IMR-90 (cell line): ENCODE measurements around the gene ABCC8. TPM values are rescaled to one million over a fixed set of nuclear protein-coding genes. Genes with fewer than 3 reads are reported as not detected.

Experiments used
- ATAC-seq: fragments of 200-7000 bp; cut with Tn5 transposase; 2 replicates; pipeline ENCODE4 v1.9.1; 2020; ENCODE audit warnings: low read depth, mild to moderate bottlenecking, moderate library complexity
- BruUV-seq: library from RNA; stranded (reverse); fragments of 400-500 nt; replicated peaks from 2 replicates; lab custom pipeline; 2021; lab: Mats Ljungman, UMichigan
- CTCF ChIA-PET: fragments of 300-600 bp; formaldehyde crosslinking; extraction: SDS; loops from one replicate; lab custom pipeline; 2021; ENCODE audit warnings: antibody characterized with exemption; lab: Yijun Ruan, JAX
- POLR2A ChIA-PET: fragments of 300-600 bp; sonication (Branson Sonifier 250); formaldehyde crosslinking; loops from one replicate; lab custom pipeline; 2022; ENCODE audit warnings: antibody characterized with exemption; ENCODE audit not compliant: unreplicated experiment; lab: Charles Lee
- DNase-seq: peaks from one replicate; pipeline ENCODE4 v3.0.0; 2013
- H2AFZ ChIP-seq: replicated peaks from 2 replicates; pipeline ENCODE3; 2013; ENCODE audit warnings: low read length, mild to moderate bottlenecking; ENCODE audit not compliant: poor library complexity
- H2AK5ac ChIP-seq: 2 replicates; pipeline ENCODE4 v1.6.1; 2013; ENCODE audit warnings: low read depth, low read length, inconsistent platforms
- H2AK9ac ChIP-seq: replicated peaks from 2 replicates; pipeline ENCODE3; 2013; ENCODE audit warnings: mild to moderate bottlenecking, low read depth, low read length, moderate library complexity; ENCODE audit not compliant: poor library complexity
- H2BK120ac ChIP-seq: 2 replicates; pipeline ENCODE4 v1.6.1; 2013; ENCODE audit warnings: low read depth, low read length, inconsistent platforms
- H2BK15ac ChIP-seq: 3 replicates; pipeline ENCODE4 v1.6.1; 2013; ENCODE audit warnings: low read depth, low read length, inconsistent platforms
- H2BK20ac ChIP-seq: 2 replicates; pipeline ENCODE4 v1.6.1; 2013; ENCODE audit warnings: low read depth, mild to moderate bottlenecking, inconsistent platforms, low read length, moderate library complexity
- H2BK5ac ChIP-seq: 2 replicates; pipeline ENCODE4 v1.6.1; 2013; ENCODE audit warnings: mild to moderate bottlenecking, low read depth, low read length, inconsistent platforms; ENCODE audit not compliant: poor library complexity, severe bottlenecking
- H3K14ac ChIP-seq: replicated peaks from 2 replicates; pipeline ENCODE4 v1.6.1; 2013; ENCODE audit warnings: low read depth, low read length, inconsistent platforms
- H3K18ac ChIP-seq: 2 replicates; pipeline ENCODE4 v1.6.1; 2013; ENCODE audit warnings: low read depth, low read length, control low read depth
- H3K23ac ChIP-seq: 2 replicates; pipeline ENCODE4 v1.6.1; 2013; ENCODE audit warnings: low read depth, low read length, inconsistent platforms
- H3K27ac ChIP-seq: 2 replicates; pipeline ENCODE4 v1.5.1; 2013; ENCODE audit warnings: mild to moderate bottlenecking, control low read depth, low read length; ENCODE audit not compliant: insufficient read depth
- H3K27me3 ChIP-seq: 2 replicates; pipeline ENCODE4 v1.6.1; 2013; ENCODE audit warnings: low read length; ENCODE audit not compliant: control insufficient read depth, insufficient read depth
- H3K36me3 ChIP-seq: 2 replicates; pipeline ENCODE4 v1.6.1; 2013; ENCODE audit warnings: low read length, mixed read lengths; ENCODE audit not compliant: control insufficient read depth, insufficient read depth
- H3K4ac ChIP-seq: 2 replicates; pipeline ENCODE4 v1.6.1; 2013; ENCODE audit warnings: low read depth, low read length, inconsistent platforms
- H3K4me1 ChIP-seq: 2 replicates; pipeline ENCODE4 v1.6.1; 2013; ENCODE audit warnings: low read length, mixed read lengths; ENCODE audit not compliant: control insufficient read depth, insufficient read depth
- H3K4me2 ChIP-seq: 2 replicates; pipeline ENCODE4 v1.6.1; 2013; ENCODE audit warnings: low read depth, mild to moderate bottlenecking, control low read depth, low read length, moderate library complexity
- H3K4me3 ChIP-seq: 2 replicates; pipeline ENCODE4 v1.5.1; 2013; ENCODE audit warnings: low read depth, mild to moderate bottlenecking, control low read depth, low read length, moderate library complexity; ENCODE audit not compliant: insufficient read depth
- H3K56ac ChIP-seq: 2 replicates; pipeline ENCODE4 v1.6.1; 2013; ENCODE audit warnings: low read length, inconsistent platforms; ENCODE audit not compliant: insufficient read depth; ENCODE audit errors: extremely low read depth
- H3K79me1 ChIP-seq, 2 experiments: 2 replicates each; pipeline ENCODE4 v1.6.1; 2013; ENCODE audit warnings: low read length in 2 of 2, inconsistent platforms in 1 of 2, low read depth in 1 of 2
- H3K9ac ChIP-seq: 2 replicates; pipeline ENCODE4 v1.6.1; 2013; ENCODE audit warnings: low read depth, low read length, control low read depth
- H3K9me1 ChIP-seq: 2 replicates; pipeline ENCODE4 v1.6.1; 2013; ENCODE audit warnings: low read length, inconsistent platforms; ENCODE audit not compliant: insufficient read depth
- H3K9me3 ChIP-seq: 2 replicates; pipeline ENCODE4 v1.6.1; 2013; ENCODE audit warnings: low read length; ENCODE audit not compliant: control insufficient read depth, insufficient read depth
- H4K20me1 ChIP-seq: 2 replicates; pipeline ENCODE4 v1.6.1; 2013; ENCODE audit warnings: low read length, inconsistent platforms; ENCODE audit not compliant: insufficient read depth
- H4K5ac ChIP-seq: 2 replicates; pipeline ENCODE4 v1.6.1; 2013; ENCODE audit warnings: mild to moderate bottlenecking, low read depth, low read length, control low read depth
- H4K8ac ChIP-seq, 2 experiments: 2 replicates each; pipeline ENCODE4 v1.6.1; 2013; ENCODE audit warnings: low read depth in 2 of 2, low read length in 2 of 2, control low read depth in 1 of 2, inconsistent platforms in 1 of 2
- H4K91ac ChIP-seq: 2 replicates; pipeline ENCODE4 v1.6.1; 2013; ENCODE audit warnings: low read depth, low read length, inconsistent platforms; ENCODE audit not compliant: insufficient read depth
- BHLHE40 ChIP-seq: fragments of 150-350 bp; IDR thresholded peaks from 2 replicates; pipeline ENCODE4 v1.6.1; 2016; ENCODE audit warnings: mild to moderate bottlenecking, low read depth, low read length
- MAFK ChIP-seq: IDR thresholded peaks from 2 replicates; pipeline ENCODE4 v1.6.1; 2012; ENCODE audit warnings: low read depth, low read length, improper control_type of control experiment
- WGBS, 2 experiments: methylation state at CpG; one replicate each; pipeline versions ENCODE4 v1.1.5 to v1.1.7; 2013; ENCODE audit warnings: missing lambda C conversion rate in 2 of 2; ENCODE audit not compliant: insufficient read length in 1 of 2; ENCODE audit errors: extremely low coverage in 2 of 2; 5-methylcytosine and 5-hydroxymethylcytosine counted together
- dilution Hi-C: fragments of 300-500 bp; cut with HindIII; formaldehyde crosslinking; loops from one replicate; pipeline ENCODE4 v1.14.3; 2018; ENCODE audit warnings: low sequenced_read_pairs; ENCODE audit not compliant: unreplicated experiment
- in situ Hi-C: fragments of 300-500 bp; cut with MboI; formaldehyde crosslinking; loops from 3 replicates; pipeline ENCODE4 v1.14.3; 2019; ENCODE audit warnings: low sequenced_read_pairs, inconsistent platforms, mixed read lengths
- intact Hi-C: fragments of 100-400 bp; cut with micrococcal nuclease; formaldehyde crosslinking; loops from 2 replicates; pipeline ENCODE4 v1.10.0; 2022
- polyA plus RNA-seq, 3 experiments: library from polyadenylated mRNA; depleted of rRNA; stranded (reverse); fragments of >200 nt; gene quantifications; 2 replicates each; pipeline ENCODE4 v1.2.3, GENCODE V29; 2012; ENCODE audit warnings: low replicate concordance in 1 of 3
- total RNA-seq: library from RNA; depleted of rRNA; stranded (reverse); fragments of >200 nt; gene quantifications from 2 replicates; pipeline ENCODE4 v1.2.3, GENCODE V29; 2012

The ABCC8 gene
- total and polyA plus RNA-seq, 2 of the 4 experiments (the other 2 are of a cell fraction) = not detected

GRCh38 chr11:17392872-17393271 is 83.8 kb downstream of the ABCC8 start:
- Histone ChIP-seq H3K9me1 (no peaks in the 10 kb centered on the region), H3K18ac (no peak overlapping the region), H2AK5ac (no peak overlapping the region), H3K4me1 (no peaks in the 10 kb centered on the region), H4K91ac (no peak overlapping the region), H3K36me3 (no peaks in the 10 kb centered on the region), H3K23ac (no peak overlapping the region), H3K27ac (no peak overlapping the region), H2BK15ac (no peak overlapping the region), H2AFZ (no peak overlapping the region), H3K4ac (no peak overlapping the region), H4K20me1 (no peaks in the 10 kb centered on the region), H4K8ac (no peak overlapping the region), H4K5ac (no peak overlapping the region), H3K4me3 (no peak overlapping the region), H2BK20ac (no peak overlapping the region), H3K4me2 (no peak overlapping the region), H2BK5ac (no peak overlapping the region), H3K56ac (no peak overlapping the region), H2AK9ac (no peak overlapping the region), H3K79me1 (no peaks in the 10 kb centered on the region), H3K9me3 (no peaks in the 10 kb centered on the region), H2BK120ac (no peak overlapping the region), H3K27me3 (peaks cover 24% of the 10 kb centered on the region; the same call in 1 of the 2 replicates), H3K14ac (no peak overlapping the region), H3K9ac (no peak overlapping the region)
- no peak for ATAC-seq
- in situ Hi-C loops = no loop called here
- BruUV-seq = no TSS peak
- intact Hi-C loops = no loop called here
- 82% methylated on average over 9 of the region's 14 CpGs; no CpG with 5 or more reads in 1 of the 2 experiments for WGBS, 2 experiments
- DNase-seq = no peak
- TF ChIP-seq MAFK (no peak), BHLHE40 (no peak)
- dilution Hi-C loops = no loop called here
- CTCF ChIA-PET = no interaction called here
- POLR2A ChIA-PET = no interaction called here
